CD4-positive, alpha-beta T cell (primary cell): ENCODE data around the gene TENT5D. TPM values are rescaled to one million over a fixed set of nuclear protein-coding genes. Genes with fewer than 3 reads are reported as not detected.

Experiments used
- ATAC-seq: fragments of 200-7000 bp; cut with Tn5 transposase; one replicate; pipeline ENCODE4 v1.10.0; 2022; ENCODE audit warnings: mild to moderate bottlenecking; ENCODE audit not compliant: poor library complexity
- CTCF ChIA-PET: fragments of 350-600 bp; sonication (Branson Sonifier 250); formaldehyde crosslinking; loops from one replicate; lab custom pipeline; 2021; ENCODE audit warnings: antibody characterized with exemption, inconsistent platforms; lab: Charles Lee
- POLR2A ChIA-PET: fragments of 350-600 bp; sonication (Branson Sonifier 250); formaldehyde crosslinking; loops from one replicate; lab custom pipeline; 2021; ENCODE audit warnings: antibody characterized with exemption, inconsistent platforms; lab: Charles Lee
- DNase-seq, 14 experiments: peaks; one replicate each; pipeline ENCODE4 v3.0.0-alpha.2; 2013 to 2020; ENCODE audit warnings: mixed read lengths in 2 of 14
- H3K27ac ChIP-seq, 2 donors: one replicate each; pipeline versions ENCODE4 v1.5.1 to v1.7.0; 2013; ENCODE audit warnings: low read length in 2 of 2, low read depth in 1 of 2, mild to moderate bottlenecking in 1 of 2
- H3K27me3 ChIP-seq, 2 experiments: 1 replicate in 1 of 2; 2 replicates in 1 of 2; pipeline versions ENCODE4 v1.6.1 to v1.7.0; 2013; ENCODE audit warnings: low read length in 2 of 2, control low read depth in 1 of 2, mild to moderate bottlenecking in 1 of 2, moderate library complexity in 1 of 2; ENCODE audit not compliant: insufficient read depth in 2 of 2, control insufficient read depth in 1 of 2
- H3K36me3 ChIP-seq: one replicate; pipeline ENCODE4 v1.6.1; 2013; ENCODE audit warnings: low read length, control low read depth; ENCODE audit not compliant: insufficient read depth
- H3K4me1 ChIP-seq: one replicate; pipeline ENCODE4 v1.6.1; 2013; ENCODE audit warnings: low read length, control low read depth; ENCODE audit not compliant: insufficient read depth
- H3K4me3 ChIP-seq: one replicate; pipeline ENCODE4 v1.5.1; 2013; ENCODE audit warnings: mild to moderate bottlenecking, low read length, moderate library complexity
- H3K9me3 ChIP-seq, 2 experiments: 1 replicate in 1 of 2; 2 replicates in 1 of 2; pipeline versions ENCODE4 v1.6.1 to v1.7.0; 2013; ENCODE audit warnings: low read length in 2 of 2, mild to moderate bottlenecking in 2 of 2, control low read depth in 1 of 2, moderate library complexity in 1 of 2; ENCODE audit not compliant: control insufficient read depth in 1 of 2, insufficient read depth in 1 of 2
- H3K27ac Mint-ChIP-seq: one replicate; pipeline ENCODE4 v1.8.0; 2020; ENCODE audit warnings: mixed read lengths
- H3K27me3 Mint-ChIP-seq: one replicate; pipeline ENCODE4 v1.8.0; 2021; ENCODE audit warnings: mixed read lengths
- H3K36me3 Mint-ChIP-seq: one replicate; pipeline ENCODE4 v1.8.0; 2021; ENCODE audit warnings: low read depth, mixed read lengths
- H3K4me1 Mint-ChIP-seq: one replicate; pipeline ENCODE4 v1.8.0; 2021; ENCODE audit warnings: low read depth, mixed read lengths
- H3K4me3 Mint-ChIP-seq: one replicate; pipeline ENCODE4 v1.8.0; 2020; ENCODE audit warnings: mild to moderate bottlenecking, mixed read lengths
- H3K9me3 Mint-ChIP-seq: one replicate; pipeline ENCODE4 v1.8.0; 2020; ENCODE audit warnings: mixed read lengths
- intact Hi-C, 2 experiments: fragments of 100-400 bp; cut with DNase I in 1 of 2; cut with micrococcal nuclease in 1 of 2; formaldehyde crosslinking; loops; one replicate each; pipeline versions ENCODE4 v1.15.1 to v1.9.0; 2023 to 2025; cut with DNase I, micrococcal nuclease
- total RNA-seq, 174 experiments: library from RNA in 2 of 174; stranded (reverse) in 2 of 174; gene quantifications; one replicate each; pipeline ENCODE4 v1.2.3 and lab custom pipeline; 2021 to 2026
- TF ChIP-seq, protein P1 (sequence below): fragments of 200-600 bp; IDR thresholded peaks from one replicate; pipeline ENCODE4 v1.8.0; 2022; ENCODE audit warnings: antibody characterized with exemption, mild to moderate bottlenecking

Gene TENT5D
- total RNA-seq, 2 experiments from 2014 or later = not detected

DNA sequence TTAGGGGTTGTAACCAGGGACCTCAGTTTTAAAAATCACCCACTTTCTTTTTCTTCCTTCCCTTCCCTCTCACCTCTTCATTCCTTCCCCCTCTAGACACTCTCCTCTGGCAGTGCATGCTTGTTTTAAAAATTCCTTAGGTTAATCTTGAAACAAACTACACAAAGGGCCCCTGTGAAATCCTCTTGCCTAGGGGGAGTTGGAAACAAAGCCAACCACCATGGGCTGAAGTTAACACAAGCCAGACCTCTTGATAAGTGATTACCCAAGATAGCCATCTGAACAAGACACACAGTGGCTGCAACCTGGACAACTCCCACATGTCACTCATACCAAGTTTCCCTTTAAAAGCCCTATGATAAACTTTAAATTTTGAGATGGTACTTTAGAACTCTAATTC is 68.9 kb downstream of the TENT5D start:
- ChIA-PET POLR2A (no interaction called here), CTCF (no interaction called here)
- intact Hi-C loops = no loop called here
- H3K4me1 ChIP-seq = no peaks in the 10 kb centered on the region
- H3K9me3 ChIP-seq = no peaks in the 10 kb centered on the region
- Mint-ChIP-seq H3K27ac (no peak overlapping the region), H3K36me3 (no peaks in the 10 kb centered on the region), H3K4me1 (no peaks in the 10 kb centered on the region), H3K4me3 (no peak overlapping the region), H3K27me3 (no peaks in the 10 kb centered on the region), H3K9me3 (no peaks in the 10 kb centered on the region)
- no peaks in the 10 kb centered on the region for H3K27me3 ChIP-seq
- no peak overlapping the region for H3K4me3 ChIP-seq
- ATAC-seq (no peak), DNase-seq (no peak)
- TF ChIP-seq, protein P1, sequence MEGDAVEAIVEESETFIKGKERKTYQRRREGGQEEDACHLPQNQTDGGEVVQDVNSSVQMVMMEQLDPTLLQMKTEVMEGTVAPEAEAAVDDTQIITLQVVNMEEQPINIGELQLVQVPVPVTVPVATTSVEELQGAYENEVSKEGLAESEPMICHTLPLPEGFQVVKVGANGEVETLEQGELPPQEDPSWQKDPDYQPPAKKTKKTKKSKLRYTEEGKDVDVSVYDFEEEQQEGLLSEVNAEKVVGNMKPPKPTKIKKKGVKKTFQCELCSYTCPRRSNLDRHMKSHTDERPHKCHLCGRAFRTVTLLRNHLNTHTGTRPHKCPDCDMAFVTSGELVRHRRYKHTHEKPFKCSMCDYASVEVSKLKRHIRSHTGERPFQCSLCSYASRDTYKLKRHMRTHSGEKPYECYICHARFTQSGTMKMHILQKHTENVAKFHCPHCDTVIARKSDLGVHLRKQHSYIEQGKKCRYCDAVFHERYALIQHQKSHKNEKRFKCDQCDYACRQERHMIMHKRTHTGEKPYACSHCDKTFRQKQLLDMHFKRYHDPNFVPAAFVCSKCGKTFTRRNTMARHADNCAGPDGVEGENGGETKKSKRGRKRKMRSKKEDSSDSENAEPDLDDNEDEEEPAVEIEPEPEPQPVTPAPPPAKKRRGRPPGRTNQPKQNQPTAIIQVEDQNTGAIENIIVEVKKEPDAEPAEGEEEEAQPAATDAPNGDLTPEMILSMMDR = no peak
- H3K27ac ChIP-seq = no peak overlapping the region
- no peaks in the 10 kb centered on the region for H3K36me3 ChIP-seq
